Endothelial cell of umbilical vein (primary cell): Measurements from ENCODE around the gene SCFD1.

Experiments used
- CTCF ChIP-seq, 2 donors: IDR thresholded peaks; 1 replicate in 1 of 2; 2 replicates in 1 of 2; pipeline ENCODE4 v1.5.1; 2011; ENCODE audit warnings: low read length in 2 of 2, mild to moderate bottlenecking in 2 of 2, moderate library complexity in 2 of 2, control low read depth in 1 of 2, inconsistent platforms in 1 of 2, low read depth in 1 of 2; ENCODE audit not compliant: insufficient read depth in 1 of 2; ENCODE audit errors: extremely low read depth in 1 of 2
- EZH2 ChIP-seq: IDR thresholded peaks from 2 replicates; pipeline ENCODE4 v1.6.1; 2012; ENCODE audit warnings: borderline replicate concordance, low read depth, mild to moderate bottlenecking, moderate library complexity, low read length, inconsistent platforms; ENCODE audit not compliant: severe bottlenecking
- MAX ChIP-seq: IDR thresholded peaks from 2 replicates; pipeline ENCODE4 v1.6.1; 2011; ENCODE audit not compliant: insufficient read depth, insufficient read length
- POLR2A ChIP-seq: IDR thresholded peaks from 2 replicates; pipeline ENCODE4 v1.6.1; 2012; ENCODE audit warnings: low read depth, mild to moderate bottlenecking, control low read depth, low read length

GRCh38 chr14:30651937-30652336 is 29.8 kb downstream of the SCFD1 start:
- TF ChIP-seq CTCF (IDR thresholded peaks at IDR 0.05; ENCODE audit: extremely low read depth in 1 of 2, insufficient read depth in 1 of 2, low read depth in 1 of 2, low read length in 2 of 2) (no peak), POLR2A (no peak), MAX (no peak), EZH2 (no peak)
